Mesenchymal stem cell (in vitro differentiated cells and primary cell): ENCODE data around the gene SCFD2.

ENCODE experiments used
- DNase-seq: peaks from one replicate; pipeline ENCODE4 v3.0.0-alpha.2; 2013
- H2AFZ ChIP-seq: one replicate; pipeline ENCODE4 v1.6.1; 2013; ENCODE audit warnings: low read depth, mild to moderate bottlenecking, control low read depth, inconsistent platforms, low read length, moderate library complexity
- H2AK5ac ChIP-seq: 2 replicates; pipeline ENCODE4 v1.6.1; 2013; ENCODE audit warnings: low read length, moderate library complexity, mild to moderate bottlenecking, inconsistent platforms; ENCODE audit not compliant: severe bottlenecking
- H2BK120ac ChIP-seq: one replicate; pipeline ENCODE4 v1.6.1; 2013; ENCODE audit warnings: low read depth, mild to moderate bottlenecking, inconsistent platforms, low read length, moderate library complexity
- H2BK12ac ChIP-seq, 2 experiments: one replicate each; pipeline ENCODE4 v1.6.1; 2013; ENCODE audit warnings: inconsistent platforms in 2 of 2, low read length in 2 of 2, mild to moderate bottlenecking in 2 of 2, moderate library complexity in 2 of 2, control low read depth in 1 of 2
- H2BK15ac ChIP-seq: one replicate; pipeline ENCODE4 v1.6.1; 2013; ENCODE audit warnings: mild to moderate bottlenecking, low read depth, inconsistent platforms; ENCODE audit not compliant: poor library complexity, severe bottlenecking
- H2BK5ac ChIP-seq: 2 replicates; pipeline ENCODE4 v1.6.1; 2013; ENCODE audit warnings: low read depth, mild to moderate bottlenecking, low read length, control low read depth, inconsistent platforms; ENCODE audit not compliant: poor library complexity, severe bottlenecking
- H3K14ac ChIP-seq, 2 experiments: one replicate each; pipeline ENCODE4 v1.6.1; 2013; ENCODE audit warnings: inconsistent platforms in 2 of 2, low read length in 2 of 2, control low read depth in 1 of 2, mild to moderate bottlenecking in 1 of 2, moderate library complexity in 1 of 2
- H3K18ac ChIP-seq, 2 experiments: one replicate each; pipeline ENCODE4 v1.6.1; 2013; ENCODE audit warnings: inconsistent platforms in 2 of 2, low read length in 2 of 2, control low read depth in 1 of 2, low read depth in 1 of 2, mild to moderate bottlenecking in 1 of 2
- H3K23ac ChIP-seq, 2 experiments: one replicate each; pipeline ENCODE4 v1.6.1; 2013; ENCODE audit warnings: inconsistent platforms in 2 of 2, low read length in 2 of 2, mild to moderate bottlenecking in 2 of 2, moderate library complexity in 2 of 2, control low read depth in 1 of 2
- H3K27ac ChIP-seq: 2 replicates; pipeline ENCODE4 v1.5.1; 2013; ENCODE audit warnings: mild to moderate bottlenecking, moderate library complexity, low read length, control low read depth, inconsistent platforms; ENCODE audit not compliant: poor library complexity, severe bottlenecking
- H3K27me3 ChIP-seq, 2 experiments: 2 replicates each; pipeline versions ENCODE4 v1.6.1 to v1.7.0; 2013; ENCODE audit warnings: low read length in 2 of 2, mild to moderate bottlenecking in 2 of 2, moderate library complexity in 2 of 2, control low read depth in 1 of 2, inconsistent platforms in 1 of 2; ENCODE audit not compliant: control insufficient read depth in 1 of 2, insufficient read depth in 1 of 2
- H3K36me3 ChIP-seq, 2 experiments: 2 replicates each; pipeline versions ENCODE4 v1.6.1 to v1.7.0; 2013; ENCODE audit warnings: low read length in 2 of 2, control low read depth in 1 of 2, inconsistent platforms in 1 of 2, low read depth in 1 of 2, mild to moderate bottlenecking in 1 of 2; ENCODE audit not compliant: insufficient read depth in 2 of 2, control insufficient read depth in 1 of 2
- H3K4ac ChIP-seq, 2 experiments: one replicate each; pipeline ENCODE4 v1.6.1; 2013; ENCODE audit warnings: inconsistent platforms in 2 of 2, low read length in 2 of 2, mild to moderate bottlenecking in 2 of 2, moderate library complexity in 2 of 2, control low read depth in 1 of 2, low read depth in 1 of 2
- H3K4me1 ChIP-seq: 2 replicates; pipeline ENCODE4 v1.6.1; 2013; ENCODE audit warnings: low read depth, low read length, control low read depth; ENCODE audit not compliant: control insufficient read depth, insufficient read depth
- H3K4me2 ChIP-seq: 2 replicates; pipeline ENCODE4 v1.6.1; 2013; ENCODE audit warnings: low read length, mild to moderate bottlenecking, inconsistent platforms; ENCODE audit not compliant: poor library complexity, severe bottlenecking
- H3K4me3 ChIP-seq, 2 experiments: 2 replicates each; pipeline versions ENCODE4 v1.5.1 to v1.7.0; 2013; ENCODE audit warnings: low read length in 2 of 2, mild to moderate bottlenecking in 2 of 2, control low read depth in 1 of 2, low read depth in 1 of 2; ENCODE audit not compliant: insufficient read depth in 1 of 2
- H3K79me1 ChIP-seq: replicated peaks from 2 replicates; pipeline ENCODE4 v1.6.1; 2013; ENCODE audit warnings: mild to moderate bottlenecking, control low read depth, low read length, inconsistent platforms; ENCODE audit not compliant: poor library complexity, severe bottlenecking
- H3K9ac ChIP-seq: 2 replicates; pipeline ENCODE4 v1.7.0; 2013; ENCODE audit warnings: mild to moderate bottlenecking, low read length, moderate library complexity
- H3K9me3 ChIP-seq: 2 replicates; pipeline ENCODE4 v1.7.0; 2013; ENCODE audit warnings: mild to moderate bottlenecking, low read length; ENCODE audit not compliant: control insufficient read depth
- H4K8ac ChIP-seq: one replicate; pipeline ENCODE4 v1.6.1; 2013; ENCODE audit warnings: inconsistent platforms, mild to moderate bottlenecking, low read length, moderate library complexity
- H4K91ac ChIP-seq: one replicate; pipeline ENCODE4 v1.6.1; 2013; ENCODE audit warnings: mild to moderate bottlenecking, low read length, inconsistent platforms
- WGBS: methylation state at CpG from one replicate; pipeline ENCODE4 v1.1.7; 2013; ENCODE audit warnings: mixed read lengths; 5-methylcytosine and 5-hydroxymethylcytosine counted together

Gene SCFD2

GRCh38 chr4:52917817-52918216, 448.0 kb downstream of the SCFD2 start:
- H2BK120ac ChIP-seq = no peak overlapping the region
- H4K91ac ChIP-seq = no peak overlapping the region
- H3K27me3 ChIP-seq = no peaks in the 10 kb centered on the region
- no peak overlapping the region for H3K4me2 ChIP-seq
- no peak overlapping the region for H3K23ac ChIP-seq
- H4K8ac ChIP-seq = no peak overlapping the region
- no peak overlapping the region for H2BK12ac ChIP-seq
- no peak overlapping the region for H3K18ac ChIP-seq
- no peaks in the 10 kb centered on the region for H3K9me3 ChIP-seq
- H2AK5ac ChIP-seq = no peak overlapping the region
- no peaks in the 10 kb centered on the region for H3K4me1 ChIP-seq
- H3K36me3 ChIP-seq = peaks cover 0 to 6% of the 10 kb centered on the region in 2 experiments
- H3K27ac ChIP-seq = no peak overlapping the region
- no peak overlapping the region for H3K14ac ChIP-seq
- no peak overlapping the region for H3K4me3 ChIP-seq
- H3K9ac ChIP-seq = no peak overlapping the region
- H3K4ac ChIP-seq = no peak overlapping the region
- no peaks in the 10 kb centered on the region for H3K79me1 ChIP-seq
- H2BK15ac ChIP-seq = no peak overlapping the region
- 92% methylated on average over 5 of the region's 5 CpGs for WGBS
- DNase-seq = no peak
- no peak overlapping the region for H2BK5ac ChIP-seq
- no peak overlapping the region for H2AFZ ChIP-seq

- H3K4me1 ChIP-seq = no peaks in the 10 kb centered on the region
- H3K79me1 ChIP-seq = no peaks in the 10 kb centered on the region
- no peaks in the 10 kb centered on the region for H3K27me3 ChIP-seq
- H3K9me3 ChIP-seq = no peaks in the 10 kb centered on the region
- no peak overlapping the region for H4K91ac ChIP-seq
- no peak overlapping the region for H4K8ac ChIP-seq
- H3K27ac ChIP-seq = no peak overlapping the region
- no peak for DNase-seq
- peak overlapping the region; percentile 38 for H3K9ac ChIP-seq
- no peak overlapping the region for H2BK12ac ChIP-seq
- H2AFZ ChIP-seq = no peak overlapping the region
- 97% methylated on average over 6 of the region's 6 CpGs for WGBS
- H3K36me3 ChIP-seq = peaks cover 0 to 4% of the 10 kb centered on the region in 2 experiments
- no peak overlapping the region for H2BK5ac ChIP-seq
- no peak overlapping the region for H3K18ac ChIP-seq
- no peak overlapping the region for H3K23ac ChIP-seq
- H2AK5ac ChIP-seq = no peak overlapping the region
- H2BK15ac ChIP-seq = no peak overlapping the region
- no peak overlapping the region for H3K4me2 ChIP-seq
- H2BK120ac ChIP-seq = no peak overlapping the region
- H3K4me3 ChIP-seq = no peak overlapping the region
- H3K14ac ChIP-seq = no peak overlapping the region
- H3K4ac ChIP-seq = no peak overlapping the region
Measured at GRCh38 chr4:52915730-52916300, 450.0 kb downstream of the SCFD2 start.

GRCh38 chr4:52915191-52915590, 450.7 kb downstream of the SCFD2 start:
- H3K27me3 ChIP-seq = no peaks in the 10 kb centered on the region
- no peak overlapping the region for H3K27ac ChIP-seq
- H3K4ac ChIP-seq = no peak overlapping the region
- no peak overlapping the region for H2BK120ac ChIP-seq
- H3K79me1 ChIP-seq = no peaks in the 10 kb centered on the region
- no peaks in the 10 kb centered on the region for H3K9me3 ChIP-seq
- no peak overlapping the region for H2BK15ac ChIP-seq
- H2BK12ac ChIP-seq = no peak overlapping the region
- no peaks in the 10 kb centered on the region for H3K4me1 ChIP-seq
- no peak overlapping the region for H2BK5ac ChIP-seq
- no peak overlapping the region for H4K8ac ChIP-seq
- peaks cover 0 to 4% of the 10 kb centered on the region in 2 experiments for H3K36me3 ChIP-seq
- no peak for DNase-seq
- no peak overlapping the region for H3K18ac ChIP-seq
- H3K4me3 ChIP-seq = no peak overlapping the region
- H2AFZ ChIP-seq = no peak overlapping the region
- no peak overlapping the region for H3K23ac ChIP-seq
- H3K4me2 ChIP-seq = no peak overlapping the region
- no peak overlapping the region for H2AK5ac ChIP-seq
- H3K9ac ChIP-seq = peak overlapping the region; percentile 38
- H4K91ac ChIP-seq = no peak overlapping the region
- no peak overlapping the region for H3K14ac ChIP-seq

DNA sequence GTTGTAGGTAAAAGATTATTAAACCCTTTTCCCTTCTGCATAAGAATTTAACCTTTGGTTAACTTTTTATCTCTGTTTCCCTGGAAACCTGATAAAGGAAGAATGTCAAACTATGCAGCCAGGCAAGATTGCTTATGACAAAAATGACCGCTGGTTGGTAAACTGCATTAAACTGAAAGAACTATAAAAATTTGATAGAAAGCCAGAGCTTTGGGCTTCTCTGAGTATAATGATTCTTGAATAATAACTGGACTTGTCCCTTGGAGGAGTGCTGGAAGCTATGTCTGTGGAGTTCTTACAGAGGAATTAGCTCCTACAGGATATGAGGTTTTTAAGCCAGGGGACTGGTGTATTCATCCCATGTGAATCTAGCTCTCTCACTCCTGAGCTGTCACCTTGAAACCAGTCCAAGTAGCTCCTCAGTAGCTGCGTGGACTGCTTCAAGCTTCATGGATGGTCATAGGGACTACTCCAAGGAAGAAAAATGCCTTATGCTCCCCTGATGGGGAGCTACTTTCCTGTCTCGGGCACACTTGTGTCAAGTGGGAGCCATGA, 451.7 kb downstream of the SCFD2 start:
- Histone ChIP-seq H2AK5ac (no peak overlapping the region), H2BK12ac (no peak overlapping the region), H3K9me3 (no peaks in the 10 kb centered on the region), H3K36me3 (peaks cover 0 to 4% of the 10 kb centered on the region in 2 experiments), H3K18ac (no peak overlapping the region), H3K27me3 (no peaks in the 10 kb centered on the region), H4K91ac (no peak overlapping the region), H3K23ac (no peak overlapping the region), H3K9ac (peak overlapping the region; percentile 6), H2BK15ac (no peak overlapping the region), H3K14ac (no peak overlapping the region), H3K27ac (no peak overlapping the region), H4K8ac (no peak overlapping the region), H3K79me1 (no peaks in the 10 kb centered on the region), H3K4ac (no peak overlapping the region), H3K4me1 (no peaks in the 10 kb centered on the region), H2BK120ac (no peak overlapping the region), H2AFZ (no peak overlapping the region), H2BK5ac (no peak overlapping the region), H3K4me2 (no peak overlapping the region), H3K4me3 (no peak overlapping the region)
- DNase-seq = peak; percentile 37
- WGBS = 77% methylated on average over 3 of the region's 3 CpGs
